IMR-90 (cell line): Measurements from ENCODE around the gene GDF10. TPM values are rescaled to one million over a fixed set of nuclear protein-coding genes. Genes with fewer than 3 reads are reported as not detected.

Experiments used
- ATAC-seq: fragments of 200-7000 bp; cut with Tn5 transposase; 2 replicates; pipeline ENCODE4 v1.9.1; 2020; ENCODE audit warnings: low read depth, mild to moderate bottlenecking, moderate library complexity
- BruUV-seq: library from RNA; stranded (reverse); fragments of 400-500 nt; replicated peaks from 2 replicates; lab custom pipeline; 2021; lab: Mats Ljungman, UMichigan
- CTCF ChIA-PET: fragments of 300-600 bp; formaldehyde crosslinking; extraction: SDS; loops from one replicate; lab custom pipeline; 2021; ENCODE audit warnings: antibody characterized with exemption; lab: Yijun Ruan, JAX
- POLR2A ChIA-PET: fragments of 300-600 bp; sonication (Branson Sonifier 250); formaldehyde crosslinking; loops from one replicate; lab custom pipeline; 2022; ENCODE audit warnings: antibody characterized with exemption; ENCODE audit not compliant: unreplicated experiment; lab: Charles Lee
- DNase-seq: peaks from one replicate; pipeline ENCODE4 v3.0.0; 2013
- H2AFZ ChIP-seq: replicated peaks from 2 replicates; pipeline ENCODE3; 2013; ENCODE audit warnings: low read length, mild to moderate bottlenecking; ENCODE audit not compliant: poor library complexity
- H2AK5ac ChIP-seq: 2 replicates; pipeline ENCODE4 v1.6.1; 2013; ENCODE audit warnings: low read depth, low read length, inconsistent platforms
- H2AK9ac ChIP-seq: replicated peaks from 2 replicates; pipeline ENCODE3; 2013; ENCODE audit warnings: mild to moderate bottlenecking, low read depth, low read length, moderate library complexity; ENCODE audit not compliant: poor library complexity
- H2BK120ac ChIP-seq: 2 replicates; pipeline ENCODE4 v1.6.1; 2013; ENCODE audit warnings: low read depth, low read length, inconsistent platforms
- H2BK15ac ChIP-seq: 3 replicates; pipeline ENCODE4 v1.6.1; 2013; ENCODE audit warnings: low read depth, low read length, inconsistent platforms
- H2BK20ac ChIP-seq: 2 replicates; pipeline ENCODE4 v1.6.1; 2013; ENCODE audit warnings: low read depth, mild to moderate bottlenecking, inconsistent platforms, low read length, moderate library complexity
- H2BK5ac ChIP-seq: 2 replicates; pipeline ENCODE4 v1.6.1; 2013; ENCODE audit warnings: mild to moderate bottlenecking, low read depth, low read length, inconsistent platforms; ENCODE audit not compliant: poor library complexity, severe bottlenecking
- H3K14ac ChIP-seq: replicated peaks from 2 replicates; pipeline ENCODE4 v1.6.1; 2013; ENCODE audit warnings: low read depth, low read length, inconsistent platforms
- H3K18ac ChIP-seq: 2 replicates; pipeline ENCODE4 v1.6.1; 2013; ENCODE audit warnings: low read depth, low read length, control low read depth
- H3K23ac ChIP-seq: 2 replicates; pipeline ENCODE4 v1.6.1; 2013; ENCODE audit warnings: low read depth, low read length, inconsistent platforms
- H3K27ac ChIP-seq: 2 replicates; pipeline ENCODE4 v1.5.1; 2013; ENCODE audit warnings: mild to moderate bottlenecking, control low read depth, low read length; ENCODE audit not compliant: insufficient read depth
- H3K27me3 ChIP-seq: 2 replicates; pipeline ENCODE4 v1.6.1; 2013; ENCODE audit warnings: low read length; ENCODE audit not compliant: control insufficient read depth, insufficient read depth
- H3K36me3 ChIP-seq: 2 replicates; pipeline ENCODE4 v1.6.1; 2013; ENCODE audit warnings: low read length, mixed read lengths; ENCODE audit not compliant: control insufficient read depth, insufficient read depth
- H3K4ac ChIP-seq: 2 replicates; pipeline ENCODE4 v1.6.1; 2013; ENCODE audit warnings: low read depth, low read length, inconsistent platforms
- H3K4me1 ChIP-seq: 2 replicates; pipeline ENCODE4 v1.6.1; 2013; ENCODE audit warnings: low read length, mixed read lengths; ENCODE audit not compliant: control insufficient read depth, insufficient read depth
- H3K4me2 ChIP-seq: 2 replicates; pipeline ENCODE4 v1.6.1; 2013; ENCODE audit warnings: low read depth, mild to moderate bottlenecking, control low read depth, low read length, moderate library complexity
- H3K4me3 ChIP-seq: 2 replicates; pipeline ENCODE4 v1.5.1; 2013; ENCODE audit warnings: low read depth, mild to moderate bottlenecking, control low read depth, low read length, moderate library complexity; ENCODE audit not compliant: insufficient read depth
- H3K56ac ChIP-seq: 2 replicates; pipeline ENCODE4 v1.6.1; 2013; ENCODE audit warnings: low read length, inconsistent platforms; ENCODE audit not compliant: insufficient read depth; ENCODE audit errors: extremely low read depth
- H3K79me1 ChIP-seq, 2 experiments: 2 replicates each; pipeline ENCODE4 v1.6.1; 2013; ENCODE audit warnings: low read length in 2 of 2, inconsistent platforms in 1 of 2, low read depth in 1 of 2
- H3K9ac ChIP-seq: 2 replicates; pipeline ENCODE4 v1.6.1; 2013; ENCODE audit warnings: low read depth, low read length, control low read depth
- H3K9me1 ChIP-seq: 2 replicates; pipeline ENCODE4 v1.6.1; 2013; ENCODE audit warnings: low read length, inconsistent platforms; ENCODE audit not compliant: insufficient read depth
- H3K9me3 ChIP-seq: 2 replicates; pipeline ENCODE4 v1.6.1; 2013; ENCODE audit warnings: low read length; ENCODE audit not compliant: control insufficient read depth, insufficient read depth
- H4K20me1 ChIP-seq: 2 replicates; pipeline ENCODE4 v1.6.1; 2013; ENCODE audit warnings: low read length, inconsistent platforms; ENCODE audit not compliant: insufficient read depth
- H4K5ac ChIP-seq: 2 replicates; pipeline ENCODE4 v1.6.1; 2013; ENCODE audit warnings: mild to moderate bottlenecking, low read depth, low read length, control low read depth
- H4K8ac ChIP-seq, 2 experiments: 2 replicates each; pipeline ENCODE4 v1.6.1; 2013; ENCODE audit warnings: low read depth in 2 of 2, low read length in 2 of 2, control low read depth in 1 of 2, inconsistent platforms in 1 of 2
- H4K91ac ChIP-seq: 2 replicates; pipeline ENCODE4 v1.6.1; 2013; ENCODE audit warnings: low read depth, low read length, inconsistent platforms; ENCODE audit not compliant: insufficient read depth
- MAZ ChIP-seq: IDR thresholded peaks from 2 replicates; pipeline ENCODE4 v1.6.1; 2012; ENCODE audit warnings: low read depth, mild to moderate bottlenecking, low read length, improper control_type of control experiment, moderate library complexity, borderline replicate concordance
- MXI1 ChIP-seq: IDR thresholded peaks from 2 replicates; pipeline ENCODE4 v1.6.1; 2012; ENCODE audit warnings: low read depth, mild to moderate bottlenecking, low read length, moderate library complexity, borderline replicate concordance
- RFX5 ChIP-seq: IDR thresholded peaks from 2 replicates; pipeline ENCODE4 v1.8.0; 2012; ENCODE audit warnings: low read depth, mild to moderate bottlenecking, low read length, moderate library complexity
- WGBS, 2 experiments: methylation state at CpG; one replicate each; pipeline versions ENCODE4 v1.1.5 to v1.1.7; 2013; ENCODE audit warnings: missing lambda C conversion rate in 2 of 2; ENCODE audit not compliant: insufficient read length in 1 of 2; ENCODE audit errors: extremely low coverage in 2 of 2; 5-methylcytosine and 5-hydroxymethylcytosine counted together
- dilution Hi-C: fragments of 300-500 bp; cut with HindIII; formaldehyde crosslinking; loops from one replicate; pipeline ENCODE4 v1.14.3; 2018; ENCODE audit warnings: low sequenced_read_pairs; ENCODE audit not compliant: unreplicated experiment
- in situ Hi-C: fragments of 300-500 bp; cut with MboI; formaldehyde crosslinking; loops from 3 replicates; pipeline ENCODE4 v1.14.3; 2019; ENCODE audit warnings: low sequenced_read_pairs, inconsistent platforms, mixed read lengths
- intact Hi-C: fragments of 100-400 bp; cut with micrococcal nuclease; formaldehyde crosslinking; loops from 2 replicates; pipeline ENCODE4 v1.10.0; 2022
- polyA plus RNA-seq, 3 experiments: library from polyadenylated mRNA; depleted of rRNA; stranded (reverse); fragments of >200 nt; gene quantifications; 2 replicates each; pipeline ENCODE4 v1.2.3, GENCODE V29; 2012; ENCODE audit warnings: low replicate concordance in 1 of 3
- total RNA-seq: library from RNA; depleted of rRNA; stranded (reverse); fragments of >200 nt; gene quantifications from 2 replicates; pipeline ENCODE4 v1.2.3, GENCODE V29; 2012

GDF10 gene
- total and polyA plus RNA-seq, 2 of the 4 experiments (the other 2 are of a cell fraction), result 0.34 TPM; not detected in 1

GRCh38 chr10:47254611-47255010, 45.4 kb upstream of the GDF10 start:
- TF ChIP-seq RFX5 (no peak), MAZ (no peak), MXI1 (no peak)
- ChIA-PET CTCF (no interaction called here), POLR2A (no interaction called here)
- no peaks in the 10 kb centered on the region for H4K20me1 ChIP-seq
- H4K91ac ChIP-seq, result no peak overlapping the region
- peaks cover 5% of the 10 kb centered on the region; the same call in 1 of the 2 replicates for H3K4me1 ChIP-seq
- H3K4me2 ChIP-seq, result no peak overlapping the region
- no peak overlapping the region for H2BK15ac ChIP-seq
- H2AK5ac ChIP-seq, result no peak overlapping the region
- no peak overlapping the region for H2BK5ac ChIP-seq
- intact Hi-C loops, result no loop called here
- H3K56ac ChIP-seq, result no peak overlapping the region
- in situ Hi-C loops, result no loop called here
- H3K18ac ChIP-seq, result no peak overlapping the region
- H3K9me3 ChIP-seq, result no peaks in the 10 kb centered on the region; the same call in 1 of the 2 replicates
- no peak overlapping the region for H3K4me3 ChIP-seq
- dilution Hi-C loops, result no loop called here
- H3K27ac ChIP-seq, result no peak overlapping the region
- no peak overlapping the region for H4K5ac ChIP-seq
- no peak for DNase-seq
- no peak for ATAC-seq
- peaks cover 5% of the 10 kb centered on the region; the same call in 1 of the 2 replicates for H3K9me1 ChIP-seq
- no peak overlapping the region for H3K4ac ChIP-seq
- H3K9ac ChIP-seq, result no peak overlapping the region
- H3K23ac ChIP-seq, result no peak overlapping the region
- no peaks in the 10 kb centered on the region for H3K79me1 ChIP-seq
- no peak overlapping the region for H2AFZ ChIP-seq
- H3K27me3 ChIP-seq, result peaks cover 5% of the 10 kb centered on the region
- no peak overlapping the region for H4K8ac ChIP-seq
- H3K14ac ChIP-seq, result no peak overlapping the region
- BruUV-seq, result no TSS peak
- H2BK120ac ChIP-seq, result no peak overlapping the region
- H3K36me3 ChIP-seq, result no peaks in the 10 kb centered on the region
- no peak overlapping the region for H2BK20ac ChIP-seq
- 100% methylated on average over 1 of the region's 2 CpGs; no CpG with 5 or more reads in 1 of the 2 experiments for WGBS, 2 experiments
- H2AK9ac ChIP-seq, result no peak overlapping the region
